Lower lobe of right lung (tissue), 2 donors: Measurements from ENCODE around the gene PCED1A. TPM values are rescaled to one million over a fixed set of nuclear protein-coding genes. Genes with fewer than 3 reads are reported as not detected.

Source experiments
- ATAC-seq, 2 donors: fragments of 200-7000 bp; cut with Tn5 transposase; one replicate each; pipeline ENCODE4 v1.9.1; 2020 to 2022; ENCODE audit warnings: mild to moderate bottlenecking in 2 of 2, moderate library complexity in 2 of 2
- DNase-seq: peaks from one replicate; pipeline ENCODE4 v3.0.0-alpha.2; 2020
- H3K27ac ChIP-seq: fragments of 200-600 bp; one replicate; pipeline ENCODE4 v1.8.0; 2022
- H3K27me3 ChIP-seq: fragments of 200-600 bp; one replicate; pipeline ENCODE4 v1.8.0; 2022; ENCODE audit warnings: low read depth
- H3K36me3 ChIP-seq: fragments of 200-600 bp; one replicate; pipeline ENCODE4 v1.8.0; 2022; ENCODE audit warnings: mild to moderate bottlenecking
- H3K4me1 ChIP-seq: fragments of 200-600 bp; one replicate; pipeline ENCODE4 v1.8.0; 2022
- H3K4me3 ChIP-seq: fragments of 200-600 bp; one replicate; pipeline ENCODE4 v1.8.0; 2022; ENCODE audit warnings: mild to moderate bottlenecking
- H3K9me3 ChIP-seq: fragments of 200-600 bp; one replicate; pipeline ENCODE4 v1.8.0; 2022
- CTCF ChIP-seq: fragments of 200-600 bp; IDR thresholded peaks from one replicate; pipeline ENCODE4 v1.8.0; 2022; ENCODE audit warnings: antibody characterized with exemption, mild to moderate bottlenecking
- intact Hi-C: fragments of 100-400 bp; cut with DNase I; formaldehyde crosslinking; loops from one replicate; pipeline ENCODE4 v1.11.0; 2022
- total RNA-seq: library from RNA; stranded (reverse); fragmentation: NEBNext Ultra II Directional; extraction: Animal tissue kit (Norgen Biotek cat#: 25700); gene quantifications from one replicate; pipeline ENCODE4 v1.2.1, GENCODE V29; 2021
- donor health status: DM: no; HTN: yes; CAD: no; lungs with severe emphysema.

Gene PCED1A
- total RNA-seq, 1 donor from 2014 or later, result 43.5 TPM

- ATAC-seq (peak in 1 of 2 donors; percentile 33), DNase-seq (no peak)
- H3K4me3 ChIP-seq, result no peak overlapping the region
- no peak overlapping the region for H3K27ac ChIP-seq
- H3K4me1 ChIP-seq, result no peaks in the 10 kb centered on the region
- peaks cover 46% of the 10 kb centered on the region for H3K27me3 ChIP-seq
- H3K9me3 ChIP-seq, result no peaks in the 10 kb centered on the region
- intact Hi-C loops, result no loop called here
- H3K36me3 ChIP-seq, result no peaks in the 10 kb centered on the region
- TF ChIP-seq CTCF, result no peak
These were observed 18.4 kb downstream of the PCED1A start for GRCh38 chr20:2822073-2822472.

GRCh38 chr20:2820896-2821869 lies 19.3 kb downstream of the PCED1A start:
- H3K4me1 ChIP-seq, result no peaks in the 10 kb centered on the region
- H3K27me3 ChIP-seq, result peaks cover 37% of the 10 kb centered on the region
- no peak for TF ChIP-seq CTCF
- no peak for DNase-seq
- no peaks in the 10 kb centered on the region for H3K9me3 ChIP-seq
- no peak overlapping the region for H3K27ac ChIP-seq
- H3K36me3 ChIP-seq, result no peaks in the 10 kb centered on the region
- no peak overlapping the region for H3K4me3 ChIP-seq
- peak; percentile 26 to 34 for ATAC-seq
- intact Hi-C loops, result no loop called here

- no peaks in the 10 kb centered on the region for H3K4me1 ChIP-seq
- H3K4me3 ChIP-seq, result no peak overlapping the region
- H3K36me3 ChIP-seq, result no peaks in the 10 kb centered on the region
- peaks cover 31% of the 10 kb centered on the region for H3K27me3 ChIP-seq
- H3K9me3 ChIP-seq, result no peaks in the 10 kb centered on the region
- intact Hi-C loops, result no loop called here
- ATAC-seq (peak; percentile 43 to 44), DNase-seq (no peak)
- H3K27ac ChIP-seq, result no peak overlapping the region
- TF ChIP-seq CTCF, result no peak
These were observed 20.2 kb downstream of the PCED1A start for GRCh38 chr20:2820084-2820895.

GRCh38 chr20:2817891-2818595 lies 22.4 kb downstream of the PCED1A start:
- H3K27ac ChIP-seq, result no peak overlapping the region
- TF ChIP-seq CTCF, result no peak
- H3K4me1 ChIP-seq, result no peaks in the 10 kb centered on the region
- H3K27me3 ChIP-seq, result peaks cover 31% of the 10 kb centered on the region
- H3K4me3 ChIP-seq, result no peak overlapping the region
- no peak for DNase-seq
- no peaks in the 10 kb centered on the region for H3K36me3 ChIP-seq
- intact Hi-C loops, result no loop called here
- no peaks in the 10 kb centered on the region for H3K9me3 ChIP-seq
- ATAC-seq, result no peak

GRCh38 chr20:2817341-2817726 lies 23.1 kb downstream of the PCED1A start:
- ATAC-seq (no peak), DNase-seq (no peak)
- intact Hi-C loops, result no loop called here
- Histone ChIP-seq H3K27me3 (peaks cover 31% of the 10 kb centered on the region), H3K27ac (no peak overlapping the region), H3K36me3 (no peaks in the 10 kb centered on the region), H3K9me3 (peaks cover 6% of the 10 kb centered on the region), H3K4me1 (no peaks in the 10 kb centered on the region), H3K4me3 (no peak overlapping the region)
- TF ChIP-seq CTCF, result no peak
